KMS-11 (cell line): Measurements from ENCODE around the gene WDR26.

ENCODE experiments used
- H2AFZ ChIP-seq: fragments of 200-600 bp; sonication (generic); 2 replicates; pipeline ENCODE4 v1.6.1; 2016; ENCODE audit warnings: antibody characterized with exemption, mixed run types, low read depth
- H3K27ac ChIP-seq: fragments of 200-600 bp; sonication (generic); 2 replicates; pipeline ENCODE4 v1.6.1; 2016; ENCODE audit warnings: mild to moderate bottlenecking, mixed run types
- H3K27me3 ChIP-seq: fragments of 200-600 bp; sonication (generic); 2 replicates; pipeline ENCODE4 v1.6.1; 2017; ENCODE audit warnings: mild to moderate bottlenecking, low read depth, mixed run types, moderate library complexity; ENCODE audit not compliant: insufficient read depth
- H3K36me3 ChIP-seq: fragments of 200-600 bp; sonication (generic); 2 replicates; pipeline ENCODE4 v1.6.1; 2017; ENCODE audit warnings: mild to moderate bottlenecking, mixed run types; ENCODE audit not compliant: insufficient read depth
- H3K4me1 ChIP-seq: fragments of 200-600 bp; sonication (generic); 2 replicates; pipeline ENCODE4 v1.6.1; 2016; ENCODE audit warnings: mild to moderate bottlenecking, low read depth, mixed run types; ENCODE audit not compliant: poor library complexity, severe bottlenecking
- H3K4me2 ChIP-seq: fragments of 200-600 bp; sonication (generic); 2 replicates; pipeline ENCODE4 v1.7.0; 2016; ENCODE audit warnings: mild to moderate bottlenecking, mixed run types
- H3K4me3 ChIP-seq: fragments of 200-600 bp; sonication (generic); IDR thresholded peaks from 2 replicates; pipeline ENCODE4 v1.6.1; 2017; ENCODE audit warnings: low read depth, low read length, mixed read lengths; ENCODE audit not compliant: insufficient read depth
- H3K79me2 ChIP-seq: fragments of 200-600 bp; sonication (generic); 2 replicates; pipeline ENCODE4 v1.6.1; 2016; ENCODE audit warnings: low read depth, mixed run types; ENCODE audit not compliant: insufficient read depth
- H3K9ac ChIP-seq: fragments of 200-600 bp; sonication (generic); 2 replicates; pipeline ENCODE4 v1.6.1; 2016; ENCODE audit warnings: mild to moderate bottlenecking, mixed run types
- H4K20me1 ChIP-seq: fragments of 200-600 bp; sonication (generic); 2 replicates; pipeline ENCODE4 v1.6.1; 2016; ENCODE audit warnings: mild to moderate bottlenecking, mixed run types; ENCODE audit not compliant: insufficient read depth
- TF ChIP-seq, protein P1 (sequence below): fragments of 200-600 bp; sonication (generic); conservative IDR thresholded peaks from 2 replicates; pipeline ENCODE4 v1.6.1; 2017; ENCODE audit warnings: low read depth, mild to moderate bottlenecking, antibody characterized with exemption, low read length, moderate library complexity, mixed read lengths

WDR26 gene

DNA sequence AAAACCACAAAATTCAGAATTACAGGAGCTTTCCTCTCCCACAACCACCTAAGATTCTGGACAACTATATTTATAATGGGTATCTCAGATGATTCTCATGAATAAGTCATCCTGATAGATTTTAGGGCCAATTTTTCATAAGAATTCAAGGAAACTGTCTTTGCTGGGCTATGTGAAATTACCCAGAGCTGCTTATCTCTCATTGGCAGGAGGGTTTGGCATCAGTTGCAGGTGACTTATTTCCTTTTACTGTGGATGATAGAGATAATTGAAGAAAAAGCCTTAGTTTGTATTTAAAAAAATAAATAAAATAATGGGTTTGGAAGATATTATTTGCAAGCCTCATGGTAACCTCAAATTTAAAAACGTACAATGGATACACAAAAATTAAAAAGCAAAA, 38.2 kb upstream of the WDR26 start:
- Histone ChIP-seq H3K4me3 (no peak overlapping the region), H3K27ac (no peak overlapping the region), H3K4me2 (no peak overlapping the region), H3K36me3 (no peaks in the 10 kb centered on the region), H3K27me3 (no peaks in the 10 kb centered on the region), H4K20me1 (no peaks in the 10 kb centered on the region), H3K4me1 (no peaks in the 10 kb centered on the region), H3K79me2 (no peaks in the 10 kb centered on the region), H2AFZ (no peak overlapping the region), H3K9ac (no peak overlapping the region)
- TF ChIP-seq, protein P1, sequence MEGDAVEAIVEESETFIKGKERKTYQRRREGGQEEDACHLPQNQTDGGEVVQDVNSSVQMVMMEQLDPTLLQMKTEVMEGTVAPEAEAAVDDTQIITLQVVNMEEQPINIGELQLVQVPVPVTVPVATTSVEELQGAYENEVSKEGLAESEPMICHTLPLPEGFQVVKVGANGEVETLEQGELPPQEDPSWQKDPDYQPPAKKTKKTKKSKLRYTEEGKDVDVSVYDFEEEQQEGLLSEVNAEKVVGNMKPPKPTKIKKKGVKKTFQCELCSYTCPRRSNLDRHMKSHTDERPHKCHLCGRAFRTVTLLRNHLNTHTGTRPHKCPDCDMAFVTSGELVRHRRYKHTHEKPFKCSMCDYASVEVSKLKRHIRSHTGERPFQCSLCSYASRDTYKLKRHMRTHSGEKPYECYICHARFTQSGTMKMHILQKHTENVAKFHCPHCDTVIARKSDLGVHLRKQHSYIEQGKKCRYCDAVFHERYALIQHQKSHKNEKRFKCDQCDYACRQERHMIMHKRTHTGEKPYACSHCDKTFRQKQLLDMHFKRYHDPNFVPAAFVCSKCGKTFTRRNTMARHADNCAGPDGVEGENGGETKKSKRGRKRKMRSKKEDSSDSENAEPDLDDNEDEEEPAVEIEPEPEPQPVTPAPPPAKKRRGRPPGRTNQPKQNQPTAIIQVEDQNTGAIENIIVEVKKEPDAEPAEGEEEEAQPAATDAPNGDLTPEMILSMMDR = no peak

DNA sequence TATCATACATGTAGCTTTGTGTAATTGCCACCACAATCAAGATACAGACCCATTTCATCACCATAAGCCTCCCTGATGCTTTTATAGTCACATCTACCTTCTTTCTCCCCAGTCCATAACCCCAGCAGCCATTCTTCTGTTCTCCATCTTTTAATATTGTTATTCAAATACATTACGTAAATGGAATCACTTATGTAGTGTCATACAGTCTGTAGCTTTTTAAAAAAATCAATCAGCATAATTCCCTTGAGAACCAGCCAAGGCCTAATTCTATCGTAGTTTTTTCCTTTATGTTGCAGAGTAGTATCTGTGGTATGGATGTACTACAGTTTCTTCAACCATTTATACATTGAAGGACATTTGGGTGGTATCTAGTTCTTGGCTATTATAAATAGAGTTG, 31.6 kb upstream of the WDR26 start:
- Histone ChIP-seq H3K4me3 (no peak overlapping the region), H4K20me1 (no peaks in the 10 kb centered on the region), H3K36me3 (no peaks in the 10 kb centered on the region), H3K4me1 (no peaks in the 10 kb centered on the region), H3K9ac (no peak overlapping the region), H3K4me2 (no peak overlapping the region), H3K79me2 (no peaks in the 10 kb centered on the region), H2AFZ (no peak overlapping the region), H3K27me3 (no peaks in the 10 kb centered on the region), H3K27ac (no peak overlapping the region)
- TF ChIP-seq, protein P1 = no peak

DNA sequence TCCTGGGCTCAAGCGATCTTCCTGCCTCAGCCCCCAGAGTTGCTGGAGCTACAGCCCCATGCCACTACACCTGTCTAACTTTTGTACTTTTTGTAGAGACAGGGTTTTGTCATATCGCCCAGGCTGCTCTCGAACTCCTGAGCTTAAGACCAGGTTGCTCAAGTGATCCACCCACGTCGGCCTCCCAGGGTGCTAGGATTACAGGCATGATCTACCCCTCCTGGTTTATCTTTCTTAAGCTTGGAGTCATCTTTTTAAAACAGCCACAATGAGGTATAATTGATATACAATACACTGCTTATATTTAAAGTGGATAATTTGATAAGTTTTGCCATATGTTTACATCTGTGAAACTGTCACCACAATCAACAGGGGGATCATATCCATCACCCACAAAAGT, 25.4 kb upstream of the WDR26 start:
- TF ChIP-seq, protein P1 = no peak
- Histone ChIP-seq H3K4me2 (no peak overlapping the region), H4K20me1 (no peaks in the 10 kb centered on the region), H2AFZ (no peak overlapping the region), H3K36me3 (no peaks in the 10 kb centered on the region), H3K27ac (no peak overlapping the region), H3K27me3 (no peaks in the 10 kb centered on the region), H3K4me3 (no peak overlapping the region), H3K79me2 (no peaks in the 10 kb centered on the region), H3K4me1 (peaks cover 7% of the 10 kb centered on the region), H3K9ac (no peak overlapping the region)

DNA sequence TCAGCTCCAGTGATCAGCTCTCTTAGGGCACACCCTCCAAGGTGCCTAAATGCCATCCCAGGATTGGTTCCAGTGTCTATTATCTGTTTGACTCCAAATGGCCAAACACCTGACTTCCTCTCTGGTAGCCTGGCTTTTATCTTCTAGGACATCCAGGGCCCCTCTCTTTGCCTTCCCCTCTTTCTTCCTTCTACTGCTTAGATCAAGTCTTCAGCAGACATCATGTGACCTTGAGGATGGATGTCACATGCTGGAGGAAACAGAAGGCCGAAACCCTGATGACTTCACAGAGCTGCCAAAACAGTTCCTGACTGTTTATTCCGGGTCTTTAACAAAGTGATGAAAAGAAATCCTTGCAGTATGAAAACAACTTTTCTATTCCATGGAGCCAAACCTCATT, 24.4 kb upstream of the WDR26 start:
- Histone ChIP-seq H3K27ac (no peak overlapping the region), H3K9ac (no peak overlapping the region)

More for the DNA sequence above, 24.4 kb upstream of the WDR26 start:
- Histone ChIP-seq H3K79me2 (no peaks in the 10 kb centered on the region), H4K20me1 (no peaks in the 10 kb centered on the region), H2AFZ (no peak overlapping the region), H3K4me3 (no peak overlapping the region), H3K36me3 (no peaks in the 10 kb centered on the region), H3K27me3 (no peaks in the 10 kb centered on the region), H3K4me1 (peaks cover 7% of the 10 kb centered on the region), H3K4me2 (no peak overlapping the region)
- TF ChIP-seq, protein P1 = no peak
